Heart left ventricle (tissue), 13 donors: Measurements from ENCODE around the gene PPM1M.

Source experiments
- CTCF ChIP-seq, 12 donors: fragments of 200-600 bp; sonication (generic) in 4 of 12; IDR thresholded peaks; one replicate each; pipeline versions ENCODE4 v1.5.0 to v1.8.0; 2018 to 2022; ENCODE audit warnings: antibody characterized with exemption in 12 of 12, mild to moderate bottlenecking in 5 of 12
- POLR2A ChIP-seq, 2 donors: fragments of 450-650 bp; IDR thresholded peaks; one replicate each; pipeline ENCODE4 v1.6.1; 2017; ENCODE audit warnings: antibody characterized with exemption in 2 of 2, mild to moderate bottlenecking in 2 of 2, moderate library complexity in 2 of 2
- donor health status: ischemic (EF 13 %, LVEDD 7.1; RV severe dilation, severe dysfunction).
- donor health status: DM: no; HTN: yes; CAD: no.
- donor health status: DM: no; HTN: no; CAD: no.
- donor health status: ischemic (EF 25% LVEDD 6.9; RV normal size, moderate dysfunction).
- donor health status: ischemic (EF 25% LVEDD 5.7; RV mildly dilated, moderate dysfunction).
- donor health status: ischemic (EF 35%, LVEDD 5.7; RV mildly dilated, moderate dysfunction).
- donor health status: nonischemic (EF 11% LVEDD 7.7; RV severe dilation, severe dysfunction).
- donor health status: DM: yes; HTN: yes; CAD: no.
- donor health status: PGD.
- donor health status: ischemic (EF 29% LVEDD 5.4; RV normal size, mild dysfunction).
- donor health status: nonischemic (EF 23%, LVEDD 6.1; RV moderate dilation, normal function).

GRCh38 chr3:52221141-52221562 is 24.4 kb upstream of the PPM1M start:
- TF ChIP-seq CTCF (IDR thresholded peaks at IDR 0.05) (no peak), POLR2A (IDR thresholded peaks at IDR 0.05) (no peak)
